IgD-negative memory B cell (primary cell): ENCODE data around the gene SZRD1. TPM values are rescaled to one million over a fixed set of nuclear protein-coding genes. Genes with fewer than 3 reads are reported as not detected.
A peak's percentile ranks its signal among the peaks of the same experiment; 100 is the strongest.
"Not testable (repeated sequence)": the region's sequence is repeated elsewhere in the genome, so short reads cannot be mapped to it uniquely, and the experiment has no call there.

ENCODE experiments used
- H3K27ac Mint-ChIP-seq, 3 donors: one replicate each; pipeline ENCODE4 v1.8.0; 2020 to 2022; ENCODE audit warnings: mild to moderate bottlenecking in 3 of 3, mixed read lengths in 3 of 3, moderate library complexity in 1 of 3
- H3K27me3 Mint-ChIP-seq: one replicate; pipeline ENCODE4 v1.8.0; 2021; ENCODE audit warnings: mixed read lengths
- H3K36me3 Mint-ChIP-seq: one replicate; pipeline ENCODE4 v1.8.0; 2020; ENCODE audit warnings: mild to moderate bottlenecking, mixed read lengths
- H3K4me1 Mint-ChIP-seq, 3 donors: one replicate each; pipeline ENCODE4 v1.8.0; 2020 to 2022; ENCODE audit warnings: mixed read lengths in 3 of 3, mild to moderate bottlenecking in 1 of 3
- H3K4me3 Mint-ChIP-seq, 4 donors: one replicate each; pipeline ENCODE4 v1.8.0; 2020 to 2022; ENCODE audit warnings: mild to moderate bottlenecking in 4 of 4, mixed read lengths in 4 of 4, moderate library complexity in 3 of 4
- H3K9me3 Mint-ChIP-seq, 3 donors: one replicate each; pipeline ENCODE4 v1.8.0; 2020 to 2021; ENCODE audit warnings: mixed read lengths in 3 of 3, mild to moderate bottlenecking in 1 of 3
- polyA plus RNA-seq: library from polyadenylated mRNA; unstranded; fragments of 300-500 nt; fragmentation: Illumina TruSeq; gene quantifications from one replicate; pipeline ENCODE4 v1.2.3, GENCODE V29; 2021

SZRD1 gene, protein sequence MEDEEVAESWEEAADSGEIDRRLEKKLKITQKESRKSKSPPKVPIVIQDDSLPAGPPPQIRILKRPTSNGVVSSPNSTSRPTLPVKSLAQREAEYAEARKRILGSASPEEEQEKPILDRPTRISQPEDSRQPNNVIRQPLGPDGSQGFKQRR
- 53.4 TPM for polyA plus RNA-seq

DNA sequence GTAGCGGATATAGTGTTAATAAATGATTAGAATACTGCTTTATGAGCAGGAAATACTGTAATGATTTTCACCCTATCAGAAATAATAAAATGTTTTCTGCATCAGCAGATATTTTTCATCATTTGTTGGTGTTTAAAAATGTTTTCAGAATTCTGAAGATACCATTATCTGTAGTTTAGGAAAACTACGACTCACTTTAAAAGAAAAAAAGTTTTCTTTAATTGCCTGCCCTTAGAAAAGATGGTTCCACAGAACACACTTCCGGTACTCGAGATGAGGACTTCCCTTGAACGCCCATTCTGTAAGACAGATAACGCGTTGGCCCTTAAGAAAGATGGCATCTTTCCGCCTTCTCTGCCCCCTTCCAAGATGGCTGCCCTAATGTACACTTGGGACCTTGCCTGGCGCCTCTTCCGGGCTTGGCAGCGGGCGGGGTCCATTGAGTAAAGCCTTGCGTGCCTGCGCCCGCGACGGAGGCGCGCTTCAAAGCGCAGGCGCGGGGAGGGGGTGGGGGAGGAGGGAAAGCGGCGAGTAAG lies at the start of gene SZRD1:
TSS of gene SZRD1 (plus strand) at position 521 of the 536 bp plus-strand sequence. CDS start 16 bp downstream, outside the sequence.
- H3K36me3 Mint-ChIP-seq = peaks cover 3% of the 10 kb centered on the region
- peak within 1 kb of the TSS; percentile 99 for H3K4me3 Mint-ChIP-seq
- H3K9me3 Mint-ChIP-seq = no peaks in the 10 kb centered on the region
- H3K27me3 Mint-ChIP-seq = no peaks in the 10 kb centered on the region
- peaks cover 28 to 29% (median 28%) of the 10 kb centered on the region in 3 donors for H3K4me1 Mint-ChIP-seq
- peak within 1 kb of the TSS; percentile 99 to 100 (median 100) for H3K27ac Mint-ChIP-seq

DNA sequence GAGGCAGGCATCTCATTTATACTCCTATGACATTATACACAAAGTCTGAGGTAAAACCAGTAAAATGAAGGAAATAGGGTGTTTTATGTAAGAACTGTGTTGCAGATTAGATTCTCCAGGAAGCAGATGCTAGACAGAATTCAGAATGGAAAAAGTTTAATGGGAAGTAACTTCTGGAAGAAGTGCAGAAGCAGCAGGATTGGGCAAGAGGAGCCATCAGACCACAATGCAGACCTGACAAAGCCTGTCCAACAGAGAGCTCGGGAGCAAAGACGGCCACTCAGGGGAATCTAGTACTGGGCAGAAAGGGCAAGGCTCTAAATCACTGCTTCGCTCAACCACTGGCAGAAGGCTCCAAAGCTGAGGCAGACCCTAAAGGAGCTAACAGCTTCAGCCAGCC lies 48.5 kb upstream of the SZRD1 start:
- peaks cover 4% of the 10 kb centered on the region for H3K36me3 Mint-ChIP-seq
- no peak overlapping the region for H3K4me3 Mint-ChIP-seq
- no peaks in the 10 kb centered on the region for H3K27me3 Mint-ChIP-seq
- H3K27ac Mint-ChIP-seq = peak overlapping the region in 1 of 3 donors; percentile 11
- H3K4me1 Mint-ChIP-seq = peaks cover 13 to 30% (median 25%) of the 10 kb centered on the region in 3 donors
- H3K9me3 Mint-ChIP-seq = no peaks in the 10 kb centered on the region

DNA sequence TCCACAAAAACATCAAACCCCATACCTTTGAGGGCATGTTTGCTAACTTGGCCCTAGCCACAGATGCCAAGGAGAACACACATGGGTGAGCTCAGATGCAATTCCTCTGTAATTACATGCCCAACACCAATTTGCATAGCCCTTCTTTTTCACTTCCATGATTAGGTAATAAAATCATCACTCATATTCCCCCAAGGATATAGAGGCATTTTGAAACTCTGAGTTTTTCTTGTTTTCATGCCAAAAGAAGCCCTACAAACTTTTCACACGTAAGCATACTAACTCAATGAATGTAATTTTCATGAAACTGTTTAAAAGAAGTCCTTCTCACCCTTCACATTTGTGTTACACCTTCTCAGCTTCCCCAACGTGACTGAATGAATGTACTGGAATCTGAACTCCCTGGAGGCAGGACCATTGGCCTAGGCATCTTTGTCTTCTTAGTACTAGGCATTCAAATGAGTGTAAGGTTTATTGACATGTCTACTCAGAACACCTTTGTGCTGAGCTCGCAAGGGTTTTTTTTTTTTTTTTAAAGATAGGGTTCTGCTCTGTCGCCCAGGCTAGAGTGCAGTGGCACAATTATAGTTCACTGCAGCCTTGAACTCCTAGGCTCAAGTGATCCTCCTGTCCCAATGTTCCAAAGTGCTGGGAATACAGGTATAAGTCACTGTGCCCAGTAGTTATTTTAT lies 45.7 kb upstream of the SZRD1 start:
- Mint-ChIP-seq H3K4me1 (peaks cover 8 to 26% (median 26%) of the 10 kb centered on the region in 3 donors), H3K27me3 (no peaks in the 10 kb centered on the region), H3K9me3 (no peaks in the 10 kb centered on the region), H3K27ac (peak overlapping the region in 1 of 3 donors; percentile 33), H3K4me3 (peak overlapping the region in 1 of 4 donors; percentile 9), H3K36me3 (peaks cover 4% of the 10 kb centered on the region)

DNA sequence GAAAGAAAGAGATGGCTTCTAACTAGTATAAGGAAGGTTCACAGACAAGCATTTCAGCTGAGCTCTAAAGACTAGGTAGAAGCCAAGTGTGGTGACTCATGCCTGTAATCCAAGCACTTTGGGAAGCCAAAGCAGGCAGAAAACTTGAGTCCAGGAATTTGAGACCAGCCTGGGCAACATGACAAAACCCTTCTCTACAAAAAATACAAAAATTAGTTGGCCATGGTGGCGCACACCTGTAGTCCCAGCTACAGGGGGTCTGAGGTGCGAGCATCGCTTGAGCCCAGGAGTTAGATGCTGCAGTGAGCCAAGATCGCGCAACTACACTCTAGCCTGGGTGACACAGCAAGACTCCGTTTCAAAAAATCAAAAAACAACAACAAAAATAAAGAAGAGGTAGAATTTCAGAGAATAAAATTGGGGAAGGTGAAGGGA lies 42.6 kb upstream of the SZRD1 start:
- Mint-ChIP-seq H3K36me3 (peaks cover 5% of the 10 kb centered on the region), H3K27me3 (no peaks in the 10 kb centered on the region), H3K4me3 (no peak overlapping the region), H3K9me3 (no peaks in the 10 kb centered on the region), H3K27ac (no peak overlapping the region), H3K4me1 (peaks cover 11 to 24% (median 20%) of the 10 kb centered on the region in 3 donors)

DNA sequence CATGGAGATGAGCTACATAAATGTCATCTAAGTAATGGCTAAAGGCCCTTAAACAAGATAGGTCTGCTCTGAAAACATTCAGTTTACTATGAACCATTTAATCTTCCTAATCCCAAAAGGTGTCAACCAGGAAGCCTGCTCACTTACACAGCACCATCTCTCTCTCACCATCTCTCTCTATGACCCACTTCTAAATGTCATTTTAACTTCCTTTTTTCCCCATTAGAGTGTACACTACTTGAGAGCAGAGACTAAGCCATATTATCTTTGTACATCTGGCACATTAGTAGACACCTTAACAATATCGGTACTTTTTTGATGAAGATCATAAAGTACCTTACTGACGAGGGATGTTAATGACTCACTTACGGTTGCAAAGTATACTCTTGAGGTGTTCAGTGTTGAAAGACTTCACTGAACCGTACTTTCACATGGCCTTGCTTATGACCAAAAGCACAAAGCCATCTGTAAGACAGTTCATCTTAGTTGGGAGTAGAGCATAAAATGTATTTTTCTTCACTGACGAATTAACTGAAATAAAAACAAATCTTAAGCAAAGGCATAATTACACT lies 40.1 kb upstream of the SZRD1 start:
- Mint-ChIP-seq H3K9me3 (no peaks in the 10 kb centered on the region), H3K27me3 (no peaks in the 10 kb centered on the region), H3K4me1 (peaks cover 3 to 12% (median 10%) of the 10 kb centered on the region in 3 donors), H3K36me3 (peaks cover 7% of the 10 kb centered on the region), H3K27ac (no peak overlapping the region), H3K4me3 (no peak overlapping the region)

DNA sequence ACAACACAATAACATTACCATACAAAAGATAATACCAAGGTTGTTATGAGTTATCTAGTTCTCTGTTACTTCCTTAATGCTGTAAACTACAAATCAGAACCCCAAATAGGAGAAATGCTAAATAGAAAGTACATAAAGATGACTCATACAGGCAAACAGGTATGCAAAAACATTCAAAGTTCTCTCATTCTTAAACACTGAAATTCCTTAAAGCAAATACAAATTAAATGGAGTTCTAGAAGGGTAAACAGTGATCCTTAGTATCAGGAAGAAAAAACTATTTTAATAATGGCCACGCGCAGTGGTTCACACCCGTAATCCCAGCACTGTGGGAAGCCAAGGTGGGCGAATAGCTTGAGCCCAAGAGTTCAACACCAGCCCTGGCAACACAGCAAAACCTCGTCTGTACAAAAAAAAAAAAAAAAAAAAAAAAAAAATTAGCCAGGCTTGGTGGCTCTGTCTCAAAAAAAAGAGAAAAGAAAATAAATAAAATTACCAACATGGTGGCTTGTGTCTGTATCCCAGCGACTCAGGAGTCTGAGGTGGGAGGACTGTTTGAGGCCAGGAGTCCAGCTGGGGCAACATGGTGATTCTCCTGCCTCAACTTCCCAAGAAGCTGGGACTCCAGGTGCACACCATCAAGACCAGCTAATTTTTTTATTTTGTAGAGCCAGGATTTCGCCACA lies 32.2 kb upstream of the SZRD1 start:
- H3K27ac Mint-ChIP-seq = no peak overlapping the region
- no peaks in the 10 kb centered on the region for H3K9me3 Mint-ChIP-seq
- peaks cover 12 to 22% (median 13%) of the 10 kb centered on the region in 3 donors for H3K4me1 Mint-ChIP-seq
- peaks cover 2% of the 10 kb centered on the region for H3K36me3 Mint-ChIP-seq
- H3K27me3 Mint-ChIP-seq = no peaks in the 10 kb centered on the region
- H3K4me3 Mint-ChIP-seq = no peak overlapping the region

DNA sequence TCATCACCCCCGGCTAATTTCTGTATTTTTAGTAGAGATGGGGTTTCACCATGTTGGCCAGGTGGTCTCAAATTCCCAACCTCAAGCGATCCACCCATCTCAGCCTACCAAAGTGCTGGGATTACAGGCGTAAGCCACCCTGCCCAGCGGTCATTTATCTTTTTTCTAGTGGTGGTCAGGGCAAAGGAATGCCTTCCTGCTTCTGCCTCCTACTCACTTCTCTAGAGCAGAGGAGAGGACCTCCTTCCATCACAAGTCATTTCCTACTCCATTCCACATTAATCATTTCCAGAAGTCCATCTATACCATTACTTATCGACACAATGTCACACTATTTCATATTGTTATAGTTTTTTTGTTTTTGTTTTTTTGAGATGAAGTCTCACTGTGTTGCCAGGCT lies 28.1 kb upstream of the SZRD1 start:
- Mint-ChIP-seq H3K36me3 (peaks cover 2% of the 10 kb centered on the region), H3K9me3 (no peaks in the 10 kb centered on the region), H3K27ac (peak overlapping the region in 1 of 3 donors; percentile 78), H3K27me3 (no peaks in the 10 kb centered on the region), H3K4me1 (peaks cover 13 to 19% (median 13%) of the 10 kb centered on the region in 3 donors), H3K4me3 (peak overlapping the region in 1 of 4 donors; percentile 13)

DNA sequence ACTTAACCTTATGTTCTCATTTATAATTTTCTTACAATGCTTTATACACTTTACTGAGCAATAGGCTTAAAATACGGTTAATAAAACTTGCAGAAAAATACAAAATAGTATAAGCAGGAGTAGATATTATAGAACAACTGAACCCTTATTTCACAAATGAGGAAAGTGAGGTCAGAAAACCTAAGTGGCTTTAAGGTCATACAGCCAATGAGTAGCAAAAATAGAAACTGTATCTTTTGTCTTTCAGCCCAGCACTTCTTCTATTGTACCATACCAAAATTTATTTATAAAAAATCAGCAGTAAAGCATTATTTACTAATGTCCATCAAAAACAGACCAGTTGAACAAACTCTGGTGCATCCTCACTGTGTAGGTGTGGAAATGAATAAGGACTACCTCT lies 26.4 kb upstream of the SZRD1 start:
- Mint-ChIP-seq H3K36me3 (peaks cover 2% of the 10 kb centered on the region), H3K27me3 (no peaks in the 10 kb centered on the region), H3K4me3 (no peak overlapping the region), H3K27ac (no peak overlapping the region), H3K4me1 (peaks cover 8 to 12% (median 9%) of the 10 kb centered on the region in 3 donors), H3K9me3 (no peaks in the 10 kb centered on the region)

DNA sequence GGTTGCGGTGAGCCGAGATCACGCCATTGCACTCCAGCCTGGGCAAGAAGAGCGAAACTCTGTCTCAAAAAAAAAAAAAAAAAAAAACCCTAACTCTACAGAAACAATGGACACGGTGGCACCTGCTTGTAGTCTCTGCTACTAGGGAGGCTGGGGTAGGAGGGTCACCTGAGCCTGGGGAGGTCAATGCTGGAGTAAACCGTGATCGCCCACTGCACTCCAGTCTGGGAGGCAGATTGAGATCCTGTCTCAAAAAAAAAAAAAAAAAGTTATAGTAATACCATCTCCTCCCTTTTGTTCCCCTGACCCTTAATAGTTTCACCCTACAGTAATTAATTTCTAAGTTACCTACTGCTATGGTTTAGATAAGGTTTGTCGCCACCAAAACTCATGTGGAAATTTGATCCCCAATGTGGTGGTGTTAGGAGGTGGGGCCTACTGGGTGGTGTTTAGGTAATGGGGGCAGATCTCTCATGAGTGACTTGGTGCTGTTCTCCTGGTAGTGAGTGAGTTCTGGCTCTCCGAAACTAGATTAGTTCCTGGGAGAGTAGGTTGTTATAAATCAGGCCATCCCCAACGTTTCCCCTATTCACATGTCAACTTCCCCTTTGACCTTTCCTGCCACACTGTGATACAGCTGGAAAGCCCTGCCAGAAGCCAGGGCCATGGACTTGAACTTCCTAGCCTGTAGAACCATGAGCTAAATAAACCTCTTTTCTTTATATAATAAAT lies 24.5 kb upstream of the SZRD1 start:
- H3K4me1 Mint-ChIP-seq = peaks cover 7 to 13% (median 10%) of the 10 kb centered on the region in 3 donors
- H3K27me3 Mint-ChIP-seq = no peaks in the 10 kb centered on the region
- no peak overlapping the region for H3K27ac Mint-ChIP-seq
- no peaks in the 10 kb centered on the region for H3K9me3 Mint-ChIP-seq
- H3K4me3 Mint-ChIP-seq = no peak overlapping the region
- H3K36me3 Mint-ChIP-seq = peaks cover 2% of the 10 kb centered on the region

DNA sequence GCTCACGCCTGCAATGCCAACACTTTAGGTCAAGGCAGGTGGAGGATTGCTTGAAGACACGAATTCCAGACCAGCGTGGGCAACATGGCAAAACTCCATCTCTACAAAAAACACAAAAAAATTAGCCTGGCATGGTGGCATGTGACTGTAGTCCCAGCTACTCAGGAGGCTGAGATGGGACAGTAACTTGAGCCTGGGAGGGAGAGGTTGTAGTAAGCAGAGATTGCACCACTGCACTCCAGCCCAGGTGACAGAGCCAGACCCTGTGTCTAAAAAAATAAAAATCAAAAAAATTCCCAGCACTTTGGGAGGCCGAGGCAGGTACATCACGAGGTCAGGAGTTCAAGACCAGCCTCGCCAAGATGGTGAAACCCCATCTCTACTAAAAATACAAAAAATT lies 23.8 kb upstream of the SZRD1 start:
- H3K9me3 Mint-ChIP-seq, H3K36me3 Mint-ChIP-seq, H3K27me3 Mint-ChIP-seq, H3K4me3 Mint-ChIP-seq, H3K27ac Mint-ChIP-seq: not testable (repeated sequence)
- H3K4me1 Mint-ChIP-seq = peaks cover 9 to 16% (median 14%) of the 10 kb centered on the region in 3 donors

DNA sequence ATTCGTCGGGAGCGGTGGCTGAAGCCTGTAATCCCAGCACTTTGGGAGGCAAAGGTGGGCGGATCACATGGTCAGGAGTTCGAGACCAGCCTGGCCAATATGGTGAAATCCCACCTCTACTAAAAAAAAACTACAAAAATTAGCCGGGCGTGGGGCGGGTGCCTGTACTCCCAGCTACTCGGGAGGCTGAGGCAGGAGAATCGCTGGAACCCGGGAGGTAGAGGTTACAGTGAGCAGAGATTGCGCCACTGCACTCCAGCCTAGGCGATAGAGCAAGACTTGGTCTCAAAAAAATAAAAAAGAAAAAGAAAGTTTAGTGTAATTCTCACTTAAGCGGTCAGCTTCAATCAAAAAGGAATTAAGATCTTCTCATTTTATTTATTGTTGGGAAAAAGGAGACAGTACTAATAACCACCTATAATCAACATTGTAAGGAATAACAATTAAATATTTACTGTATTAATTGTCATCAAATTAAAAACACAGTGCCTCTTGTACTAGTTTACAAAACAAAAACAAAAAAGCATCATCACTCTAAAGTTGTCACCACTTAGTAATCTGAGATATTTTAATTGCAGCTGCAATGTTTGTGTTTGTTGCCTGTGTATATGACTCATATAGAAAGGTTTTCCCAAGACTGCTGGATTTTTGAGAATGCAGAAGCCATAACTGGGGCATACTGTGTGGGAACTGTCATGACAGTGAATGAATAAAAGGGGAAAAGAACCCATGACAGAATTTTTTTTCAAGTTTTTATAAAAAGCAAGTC lies 18.4 kb upstream of the SZRD1 start:
- Mint-ChIP-seq H3K27me3 (no peaks in the 10 kb centered on the region), H3K36me3 (no peaks in the 10 kb centered on the region), H3K27ac (no peak overlapping the region), H3K9me3 (no peaks in the 10 kb centered on the region), H3K4me1 (peaks cover 20 to 25% (median 21%) of the 10 kb centered on the region in 3 donors), H3K4me3 (peak overlapping the region in 1 of 4 donors; percentile 59)

DNA sequence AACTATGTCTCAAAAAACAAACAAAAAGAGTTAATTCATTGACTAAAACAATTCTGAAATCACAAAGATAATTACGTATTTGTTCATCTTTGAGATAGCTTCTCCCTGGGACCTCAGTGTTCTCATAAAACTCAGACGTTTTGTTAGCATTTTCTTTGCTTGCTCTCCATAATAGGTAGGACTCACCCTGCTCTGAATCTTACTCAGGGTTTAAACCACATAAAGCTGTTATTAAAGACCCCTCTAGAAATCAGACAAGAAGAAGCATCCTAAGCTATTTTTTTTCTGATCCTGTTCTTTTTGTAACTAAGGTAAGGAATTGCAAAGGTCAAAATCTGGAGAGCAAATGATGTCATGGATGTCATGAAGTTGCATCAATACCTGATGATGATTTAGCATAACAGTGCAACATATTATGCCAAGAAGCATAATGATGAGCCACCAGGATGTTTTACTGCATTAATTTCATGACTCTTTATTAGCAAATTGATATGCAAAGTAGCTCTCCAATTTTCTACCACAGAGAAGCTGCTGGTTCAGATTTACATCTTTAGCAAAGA lies 17.1 kb upstream of the SZRD1 start:
- no peaks in the 10 kb centered on the region for H3K36me3 Mint-ChIP-seq
- H3K4me3 Mint-ChIP-seq = peak overlapping the region in 3 of 4 donors; percentile 3 to 39 (median 17)
- H3K9me3 Mint-ChIP-seq = no peaks in the 10 kb centered on the region
- H3K27ac Mint-ChIP-seq = no peak overlapping the region
- H3K4me1 Mint-ChIP-seq = peaks cover 20 to 25% (median 21%) of the 10 kb centered on the region in 3 donors
- H3K27me3 Mint-ChIP-seq = no peaks in the 10 kb centered on the region

DNA sequence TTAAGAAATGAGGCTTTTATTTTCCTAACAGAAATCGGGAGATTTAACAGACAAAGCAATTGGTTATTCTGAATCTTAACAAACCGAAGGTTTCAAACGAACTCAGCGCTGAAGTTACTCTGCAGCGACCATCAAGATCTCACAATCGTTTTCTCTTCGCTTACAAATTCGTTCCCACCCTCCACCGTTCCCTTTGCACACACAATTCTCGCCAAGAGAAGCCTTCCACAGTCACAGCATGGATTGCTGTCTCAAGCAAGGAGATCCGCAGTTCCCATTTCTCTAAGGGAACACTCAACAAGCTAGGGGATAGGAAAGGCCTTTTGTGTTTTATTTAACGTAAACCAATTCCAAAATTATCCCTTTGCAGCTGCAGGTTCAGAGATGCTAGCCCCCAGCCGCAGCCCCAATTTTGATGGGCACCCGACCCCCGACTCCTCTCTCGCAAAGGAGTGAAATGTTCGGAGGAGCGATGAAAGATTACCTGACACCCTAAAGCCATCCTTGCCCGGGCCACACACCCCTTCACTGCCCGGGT lies 15.5 kb upstream of the SZRD1 start:
- Mint-ChIP-seq H3K27me3 (no peaks in the 10 kb centered on the region), H3K4me3 (peak overlapping the region; percentile 91 to 97 (median 96)), H3K9me3 (no peaks in the 10 kb centered on the region), H3K27ac (peak overlapping the region; percentile 64 to 95 (median 94)), H3K36me3 (no peaks in the 10 kb centered on the region), H3K4me1 (peaks cover 15 to 21% (median 18%) of the 10 kb centered on the region in 3 donors)
